Transverse colon (tissue), 4 donors: Measurements from ENCODE around the gene PNPO.

Experiments used
- CTCF ChIP-seq, 5 experiments: fragments of 200-600 bp in 3 of 5; fragments of 450-650 bp in 2 of 5; sonication (generic) in 3 of 5; IDR thresholded peaks; 1 replicate in 2 of 5; 2 replicates in 3 of 5; pipeline ENCODE4 v1.5.1; 2016 to 2017; ENCODE audit warnings: antibody characterized with exemption in 5 of 5, inconsistent platforms in 3 of 5, mild to moderate bottlenecking in 2 of 5, moderate library complexity in 1 of 5
- EP300 ChIP-seq: sonication (generic); formaldehyde crosslinking; IDR thresholded peaks from one replicate; pipeline ENCODE4 v1.6.1; 2017; ENCODE audit warnings: antibody characterized with exemption, low read depth
- POLR2A ChIP-seq: fragments of 450-650 bp; IDR thresholded peaks from one replicate; pipeline ENCODE4 v1.6.1; 2016; ENCODE audit warnings: antibody characterized with exemption, mild to moderate bottlenecking, moderate library complexity
- POLR2AphosphoS5 ChIP-seq, 3 donors: sonication (generic); formaldehyde crosslinking; IDR thresholded peaks; one replicate each; pipeline ENCODE4 v1.6.1; 2016; ENCODE audit warnings: antibody characterized with exemption in 3 of 3

DNA sequence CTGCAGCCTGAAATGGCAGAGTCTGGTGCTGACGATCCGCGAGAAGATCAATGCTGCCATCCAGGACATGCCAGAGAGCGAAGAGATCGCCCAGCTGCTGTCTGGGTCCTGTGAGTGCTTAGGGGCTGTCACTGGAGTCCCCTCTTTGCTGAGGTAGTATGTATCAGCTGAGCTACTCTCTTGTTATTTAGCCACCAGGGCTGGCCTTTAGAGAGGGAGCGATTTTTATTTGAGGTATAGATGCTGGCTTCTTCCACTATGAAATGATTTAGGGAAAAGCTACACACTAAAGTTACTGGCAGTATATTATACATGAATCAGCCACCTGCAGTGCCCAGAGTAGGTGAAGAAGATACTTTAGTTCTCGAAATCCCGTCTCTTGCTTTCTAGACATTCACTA lies 32.2 kb downstream of the PNPO start:
- TF ChIP-seq POLR2A (no peak), CTCF (IDR thresholded peaks at IDR 0.05) (no peak), POLR2AphosphoS5 (IDR thresholded peaks at IDR 0.05) (no peak), EP300 (no peak)
